Retinal pigment epithelial cell (primary cell): ENCODE results near the gene PODN.

Experiments
- DNase-seq: peaks from one replicate; pipeline ENCODE4 v3.0.0-alpha.2; 2010; ENCODE audit warnings: low read depth
- H3K4me3 ChIP-seq: 2 replicates; pipeline ENCODE4 v1.5.1; 2011; ENCODE audit warnings: mild to moderate bottlenecking, low read length, control low read depth, moderate library complexity
- TF ChIP-seq, protein P1 (sequence below): conservative IDR thresholded peaks from 2 replicates; pipeline ENCODE4 v1.5.1; 2011; ENCODE audit warnings: low read depth, low read length, control low read depth, inconsistent platforms

Gene PODN

GRCh38 chr1:53078333-53079101 lies 16.5 kb downstream of the PODN start:
- TF ChIP-seq, protein P1, sequence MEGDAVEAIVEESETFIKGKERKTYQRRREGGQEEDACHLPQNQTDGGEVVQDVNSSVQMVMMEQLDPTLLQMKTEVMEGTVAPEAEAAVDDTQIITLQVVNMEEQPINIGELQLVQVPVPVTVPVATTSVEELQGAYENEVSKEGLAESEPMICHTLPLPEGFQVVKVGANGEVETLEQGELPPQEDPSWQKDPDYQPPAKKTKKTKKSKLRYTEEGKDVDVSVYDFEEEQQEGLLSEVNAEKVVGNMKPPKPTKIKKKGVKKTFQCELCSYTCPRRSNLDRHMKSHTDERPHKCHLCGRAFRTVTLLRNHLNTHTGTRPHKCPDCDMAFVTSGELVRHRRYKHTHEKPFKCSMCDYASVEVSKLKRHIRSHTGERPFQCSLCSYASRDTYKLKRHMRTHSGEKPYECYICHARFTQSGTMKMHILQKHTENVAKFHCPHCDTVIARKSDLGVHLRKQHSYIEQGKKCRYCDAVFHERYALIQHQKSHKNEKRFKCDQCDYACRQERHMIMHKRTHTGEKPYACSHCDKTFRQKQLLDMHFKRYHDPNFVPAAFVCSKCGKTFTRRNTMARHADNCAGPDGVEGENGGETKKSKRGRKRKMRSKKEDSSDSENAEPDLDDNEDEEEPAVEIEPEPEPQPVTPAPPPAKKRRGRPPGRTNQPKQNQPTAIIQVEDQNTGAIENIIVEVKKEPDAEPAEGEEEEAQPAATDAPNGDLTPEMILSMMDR = no peak
- no peak overlapping the region for H3K4me3 ChIP-seq
- no peak for DNase-seq

- TF ChIP-seq, protein P1 = no peak
- H3K4me3 ChIP-seq = no peak overlapping the region
- no peak for DNase-seq
Observed at GRCh38 chr1:53079251-53079650, 17.2 kb downstream of the PODN start.

DNA sequence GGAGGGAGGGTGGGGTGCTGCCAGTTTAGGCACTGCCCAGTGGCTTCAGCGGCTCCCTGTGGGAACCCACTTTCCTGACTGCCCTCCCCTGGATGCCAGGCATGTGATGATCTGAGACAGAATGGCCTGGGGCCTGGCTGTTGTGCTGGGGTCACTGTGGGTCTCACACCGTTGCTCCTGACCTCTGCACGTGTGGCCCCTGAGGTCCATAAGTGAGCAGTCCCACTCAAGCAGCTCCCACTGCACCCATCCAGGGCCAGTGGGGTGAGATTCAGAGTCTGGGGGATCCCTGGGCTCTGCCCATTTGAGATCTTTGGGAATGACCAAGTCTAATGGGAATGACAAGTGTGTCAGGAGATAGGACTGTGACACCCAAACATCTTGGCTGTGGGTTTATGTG lies 18.0 kb downstream of the PODN start:
- TF ChIP-seq, protein P1 = no peak
- DNase-seq = no peak
- H3K4me3 ChIP-seq = no peak overlapping the region

DNA sequence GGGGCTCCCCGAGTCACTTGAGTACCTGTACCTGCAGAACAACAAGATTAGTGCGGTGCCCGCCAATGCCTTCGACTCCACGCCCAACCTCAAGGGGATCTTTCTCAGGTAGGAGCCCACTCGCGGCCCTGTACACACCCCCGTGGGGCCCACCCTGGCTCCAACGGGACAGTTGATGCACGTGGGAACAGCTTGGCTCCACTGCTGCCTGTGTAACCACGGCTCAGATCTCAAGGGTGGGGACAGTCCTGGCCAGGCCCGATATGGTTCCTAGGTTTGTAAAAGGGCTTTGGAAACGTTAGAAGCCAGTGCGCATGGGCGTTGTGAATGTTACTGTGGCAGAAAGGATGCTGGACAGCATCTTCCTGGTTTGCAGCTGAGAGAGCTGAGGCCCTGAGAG lies 18.8 kb downstream of the PODN start:
- TF ChIP-seq, protein P1 = no peak
- no peak overlapping the region for H3K4me3 ChIP-seq

DNA sequence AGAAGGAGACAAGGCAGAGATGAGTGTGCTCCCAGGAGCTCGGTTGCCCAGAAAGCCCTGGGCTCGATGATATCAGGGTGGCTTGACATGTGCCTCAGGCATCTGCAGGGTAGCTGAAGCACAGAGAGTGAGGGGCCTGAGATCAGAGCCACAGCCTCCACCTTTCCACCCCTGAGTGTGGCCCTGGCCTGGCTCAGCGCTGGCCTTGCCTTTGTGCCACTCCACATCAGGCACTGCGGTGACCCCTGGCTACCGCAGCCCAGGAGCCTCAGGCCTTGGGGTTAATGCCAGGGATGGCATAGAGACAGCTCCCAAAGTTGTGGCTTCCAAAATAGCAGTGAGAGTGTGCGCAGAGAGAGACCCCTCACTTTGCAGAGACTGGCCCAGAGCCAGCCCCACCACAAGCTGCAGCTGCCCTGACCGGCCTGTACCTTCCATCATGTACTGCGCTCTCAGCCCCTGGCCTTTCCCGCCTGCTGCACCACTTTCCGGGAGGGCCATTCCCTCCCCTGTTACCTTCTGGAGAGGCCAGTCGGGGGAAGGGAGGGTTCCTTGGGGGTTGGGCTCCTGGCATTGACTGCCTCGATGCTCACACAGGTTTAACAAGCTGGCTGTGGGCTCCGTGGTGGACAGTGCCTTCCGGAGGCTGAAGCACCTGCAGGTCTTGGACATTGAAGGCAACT lies 19.5 kb downstream of the PODN start:
- H3K4me3 ChIP-seq = no peak overlapping the region
- DNase-seq = no peak
- TF ChIP-seq, protein P1 = no peak

More for the DNA sequence above, 18.8 kb downstream of the PODN start:
- DNase-seq = no peak

- no peak overlapping the region for H3K4me3 ChIP-seq
- TF ChIP-seq, protein P1 = no peak
- DNase-seq = no peak
Observed at GRCh38 chr1:53082826-53083455, 20.9 kb downstream of the PODN start.
